Measurements from ENCODE around the gene ADPRH. TPM values are rescaled to one million over a fixed set of nuclear protein-coding genes. Genes with fewer than 3 reads are reported as not detected.

ADPRH gene
- total RNA-seq, 1 donor from 2014 or later, result 6.3 TPM

DNA sequence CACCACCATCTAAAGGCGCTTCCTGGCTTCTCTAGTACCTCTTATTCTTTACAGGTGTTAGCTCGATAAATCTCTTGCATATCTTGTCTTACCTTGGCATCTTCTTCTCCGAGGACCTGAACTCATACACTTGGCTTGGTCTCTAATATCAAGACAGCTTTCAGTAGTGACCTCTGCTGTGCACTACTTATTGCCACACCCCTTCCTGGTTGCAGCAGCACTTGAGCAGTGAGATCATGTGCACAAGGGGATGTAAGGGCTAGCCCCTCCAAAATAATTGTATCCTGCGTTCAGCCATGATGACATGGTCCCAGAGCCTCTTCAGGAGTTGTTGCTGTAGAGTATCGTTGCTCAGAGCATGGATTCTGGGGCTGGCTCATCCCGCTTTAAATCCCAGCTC is 17.1 kb downstream of the ADPRH start:
- DNase-seq (ENCODE audit: low read depth, low spot score), result no peak

DNA sequence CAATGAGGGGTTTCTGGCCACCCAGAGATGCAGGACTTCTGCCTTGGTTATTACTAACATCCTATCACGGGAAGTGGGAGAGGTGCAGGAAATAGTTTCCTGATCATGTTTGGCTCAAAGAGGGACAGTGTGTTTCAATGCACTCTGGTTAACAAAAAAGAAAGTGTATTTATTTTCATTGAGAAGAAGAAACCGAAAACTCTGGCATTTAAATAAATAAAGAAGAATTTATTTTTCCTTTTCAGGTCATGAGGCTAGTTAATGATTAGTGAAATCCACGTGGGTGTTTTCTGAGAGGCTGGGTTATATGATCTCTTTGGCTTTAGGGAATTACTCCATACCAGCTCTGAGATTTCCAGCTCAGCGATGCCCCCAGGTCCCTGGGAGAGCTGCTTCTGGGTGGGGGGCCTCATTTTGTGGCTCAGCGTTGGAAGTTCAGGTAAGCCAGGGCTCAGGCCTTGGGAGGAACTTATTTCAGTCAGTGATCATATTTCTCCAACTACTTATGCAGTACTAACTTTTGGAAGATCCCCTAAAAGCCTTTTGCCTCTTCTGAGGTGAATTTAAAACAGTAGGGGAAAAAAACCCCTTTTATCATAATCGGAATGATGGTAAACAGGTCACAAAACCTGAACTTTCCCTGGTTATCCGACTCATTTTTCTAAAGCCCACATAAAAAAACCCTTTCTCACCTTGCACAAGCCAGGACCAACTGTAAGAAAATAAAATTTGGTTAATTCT is 18.4 kb downstream of the ADPRH start, which contains the start of gene PLA1A:
PLA1A (plus strand) TSS at position 338 of the 741 bp plus-strand sequence; CDS start at position 367, 29 bp downstream.
- no peak for DNase-seq (ENCODE audit: low read depth, low spot score)

DNA sequence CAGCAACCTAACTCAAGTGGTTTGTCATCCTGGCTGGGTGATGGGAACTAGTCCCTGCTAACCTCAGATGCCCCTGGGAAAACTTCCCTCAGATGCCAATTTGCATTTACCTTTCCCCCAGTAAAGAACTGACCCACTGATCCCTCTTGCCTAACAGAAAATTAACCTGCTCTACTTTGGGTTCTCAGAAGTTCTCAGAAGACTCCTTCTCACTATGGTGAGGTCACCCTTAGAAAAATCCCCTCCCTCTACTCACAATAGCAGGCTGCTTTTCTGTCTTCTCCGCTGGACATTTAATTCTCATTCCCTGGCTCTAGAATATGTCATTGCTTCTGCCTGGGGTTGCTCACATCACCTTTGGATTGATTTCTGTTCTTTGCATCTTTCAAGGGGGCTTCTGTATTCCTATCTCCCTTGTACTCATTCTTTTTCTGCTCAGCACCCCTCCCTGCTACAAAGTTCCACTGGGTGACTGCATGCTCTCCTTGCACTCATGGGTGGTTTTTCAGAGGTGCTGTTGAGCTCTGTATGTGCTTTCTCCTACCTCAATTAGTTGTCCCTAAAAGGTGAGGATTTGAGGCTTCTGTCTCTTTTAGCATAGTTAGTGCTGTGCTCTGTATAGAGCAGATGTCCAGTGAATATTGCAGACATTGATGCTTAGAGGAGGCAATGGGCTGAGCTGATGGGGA is 19.3 kb downstream of the ADPRH start:
- DNase-seq (ENCODE audit: low read depth, low spot score), result no peak

DNA sequence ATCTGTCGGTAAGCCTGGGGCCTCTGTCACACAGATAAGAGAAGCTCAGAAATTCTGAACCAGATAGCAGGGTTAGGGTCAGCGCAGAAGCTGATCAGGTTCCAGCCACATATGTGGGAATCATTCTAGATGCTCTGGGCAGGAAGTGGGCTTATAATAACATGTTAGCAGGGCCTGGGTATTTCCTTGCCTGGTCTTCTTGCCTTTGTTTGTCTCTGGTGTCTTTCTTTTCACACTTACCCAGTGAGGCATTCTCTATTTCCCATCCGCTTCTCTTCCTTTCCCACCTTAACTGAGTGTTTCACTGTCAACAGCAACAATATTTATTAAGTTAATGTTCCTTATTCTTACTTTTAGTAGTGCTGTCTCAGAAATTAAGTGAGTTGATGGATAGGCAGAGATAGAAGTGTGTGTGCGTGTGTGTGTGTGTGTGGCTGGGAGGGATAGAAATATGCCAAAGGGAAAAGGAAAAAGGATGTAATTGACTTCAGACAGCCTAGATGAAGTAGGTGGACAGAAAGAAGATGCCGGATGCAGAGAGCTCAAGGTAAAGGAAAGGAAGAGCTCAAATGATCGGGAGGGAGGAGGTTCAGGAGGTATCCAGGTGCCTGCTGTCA is 20.4 kb downstream of the ADPRH start:
- DNase-seq (ENCODE audit: low read depth, low spot score), result no peak

DNA sequence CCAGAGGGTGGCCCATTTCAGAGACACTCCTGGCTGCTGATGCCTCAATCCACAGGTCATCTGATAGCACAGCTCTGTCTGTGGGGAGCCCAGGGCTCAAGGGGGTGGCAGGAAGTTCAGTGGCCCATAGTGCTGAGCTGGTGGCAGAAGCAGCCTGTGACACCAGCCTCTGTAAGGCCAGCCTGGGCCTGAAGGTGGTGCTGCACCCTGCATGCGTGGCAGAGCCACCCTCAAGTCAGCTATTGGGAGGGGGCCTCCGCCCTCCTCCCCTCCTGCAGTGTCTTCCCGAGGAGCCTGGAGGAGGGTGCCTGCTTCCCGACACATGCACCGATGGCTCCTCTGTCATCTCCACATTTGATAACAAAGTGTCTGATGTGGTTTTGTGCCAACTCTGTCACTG is 21.4 kb downstream of the ADPRH start:
- DNase-seq (ENCODE audit: low read depth, low spot score), result no peak

DNA sequence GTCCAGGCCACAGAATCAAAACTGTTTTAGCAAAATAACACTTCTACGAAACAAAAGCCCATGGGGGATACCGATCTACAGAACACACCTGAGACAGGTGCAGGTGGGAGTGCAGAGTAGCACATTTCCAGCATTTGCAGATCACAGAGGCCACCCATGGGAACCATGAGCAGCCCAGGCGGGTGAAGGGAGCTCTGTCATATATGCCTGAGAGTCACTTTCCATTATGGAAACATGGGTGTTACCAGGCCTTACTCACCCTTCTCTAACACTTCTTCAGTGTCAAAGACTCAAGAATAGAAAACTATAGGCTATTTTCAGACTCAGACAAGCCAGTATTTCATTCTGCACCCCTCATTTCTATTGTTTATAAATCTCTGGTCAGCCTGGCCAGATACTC is 21.9 kb downstream of the ADPRH start:
- no peak for DNase-seq (ENCODE audit: low read depth, low spot score)

DNA sequence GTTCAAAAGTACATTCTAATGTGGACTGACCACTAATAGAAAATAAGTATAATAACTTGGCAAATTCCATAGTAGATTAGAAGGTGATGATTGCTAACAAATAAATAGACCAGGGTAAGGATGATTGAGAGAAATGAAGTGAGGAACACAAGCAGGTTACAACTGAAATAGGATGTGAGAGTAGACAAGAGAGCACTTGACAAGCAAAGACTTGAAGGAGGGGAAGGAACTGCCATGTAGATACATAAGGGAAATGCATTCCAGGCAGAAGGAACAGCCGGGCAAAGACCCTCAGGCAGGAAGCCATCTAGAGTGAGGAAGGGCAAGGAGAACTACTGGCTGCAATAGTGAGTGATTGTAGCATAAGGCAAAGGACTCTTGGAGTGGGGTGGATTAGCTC is 23.4 kb downstream of the ADPRH start:
- no peak for DNase-seq (ENCODE audit: low read depth, low spot score)

DNA sequence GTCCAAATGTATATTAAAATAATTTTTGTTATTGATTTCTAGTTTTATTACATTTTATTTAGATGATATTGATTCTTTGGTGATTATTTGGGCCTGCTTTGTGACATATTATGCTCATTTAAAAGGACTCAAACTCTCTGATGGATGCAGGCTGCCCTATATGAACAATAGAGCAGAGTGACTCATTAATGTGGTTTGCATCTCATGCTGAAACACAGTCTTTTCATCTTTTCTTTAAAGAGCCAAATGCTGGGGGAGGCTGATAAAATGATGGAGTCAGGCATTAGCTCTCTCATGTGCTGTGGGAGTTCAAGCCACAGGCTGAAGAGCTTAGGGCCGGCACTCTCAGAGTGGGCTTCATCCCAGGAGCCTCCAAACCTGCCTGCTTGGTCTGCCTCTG is 25.6 kb downstream of the ADPRH start:
- DNase-seq (ENCODE audit: low read depth, low spot score), result no peak

DNA sequence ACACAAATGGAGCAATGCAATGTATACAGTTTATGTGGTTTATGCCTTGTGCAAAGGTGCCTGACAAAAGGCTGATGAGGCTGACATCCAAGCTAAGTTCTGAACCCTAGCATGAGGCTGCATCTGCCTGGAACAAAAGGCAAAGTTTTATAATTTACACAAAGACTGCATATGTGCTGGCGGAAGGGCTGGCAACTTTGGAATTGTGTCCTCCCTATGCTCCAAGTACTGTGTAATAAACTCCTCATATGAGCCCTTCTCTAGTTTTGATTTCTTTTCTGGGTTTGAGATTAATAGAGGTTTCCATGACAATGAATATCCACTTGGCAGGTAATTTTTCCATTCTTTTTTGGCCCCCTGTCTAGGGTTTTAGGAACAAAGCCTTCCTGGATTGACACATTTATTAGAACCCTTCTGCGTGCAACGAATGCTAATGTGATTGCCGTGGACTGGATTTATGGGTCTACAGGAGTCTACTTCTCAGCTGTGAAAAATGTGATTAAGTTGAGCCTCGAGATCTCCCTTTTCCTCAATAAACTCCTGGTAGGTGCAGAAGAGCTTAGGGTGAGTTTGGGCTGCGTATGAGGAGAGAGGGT is 29.2 kb downstream of the ADPRH start:
- DNase-seq (ENCODE audit: low read depth, low spot score), result no peak

DNA sequence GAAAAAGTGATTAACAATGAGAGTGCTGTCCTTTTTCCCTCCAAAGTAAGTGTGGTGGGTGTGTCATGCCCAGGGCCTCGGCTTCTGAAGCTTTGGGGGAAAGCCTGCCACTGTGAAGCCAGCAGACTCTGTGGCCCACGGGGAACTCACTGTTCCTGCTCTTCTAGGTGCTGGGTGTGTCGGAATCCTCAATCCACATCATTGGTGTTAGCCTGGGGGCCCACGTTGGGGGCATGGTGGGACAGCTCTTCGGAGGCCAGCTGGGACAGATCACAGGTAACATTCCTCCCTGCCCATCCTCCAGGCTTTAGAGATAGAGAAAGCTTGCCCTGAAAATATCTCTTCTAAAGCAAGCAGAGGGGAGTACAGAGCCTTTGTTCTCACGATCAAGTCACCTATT is 30.0 kb downstream of the ADPRH start:
- DNase-seq (ENCODE audit: low read depth, low spot score), result no peak

DNA sequence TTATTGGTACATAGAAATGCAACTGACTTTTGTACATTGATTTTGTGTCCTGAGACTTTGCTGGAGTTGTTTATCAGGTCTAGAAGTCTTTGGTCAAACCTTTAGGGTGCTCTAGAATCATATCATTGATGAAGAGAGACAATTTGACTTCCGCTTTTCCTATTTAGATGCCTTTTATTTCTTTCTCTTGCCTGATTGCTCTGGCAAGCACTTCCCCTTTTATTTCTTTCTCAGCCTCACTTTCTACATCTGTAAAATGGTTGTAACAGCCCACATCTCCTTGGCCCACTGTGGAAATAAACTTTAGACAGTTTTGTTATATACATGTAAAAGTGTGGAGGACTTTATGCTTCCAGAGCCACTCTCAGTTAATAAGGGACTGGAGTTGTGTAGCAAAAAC is 32.4 kb downstream of the ADPRH start:
- DNase-seq (ENCODE audit: low read depth, low spot score), result no peak

DNA sequence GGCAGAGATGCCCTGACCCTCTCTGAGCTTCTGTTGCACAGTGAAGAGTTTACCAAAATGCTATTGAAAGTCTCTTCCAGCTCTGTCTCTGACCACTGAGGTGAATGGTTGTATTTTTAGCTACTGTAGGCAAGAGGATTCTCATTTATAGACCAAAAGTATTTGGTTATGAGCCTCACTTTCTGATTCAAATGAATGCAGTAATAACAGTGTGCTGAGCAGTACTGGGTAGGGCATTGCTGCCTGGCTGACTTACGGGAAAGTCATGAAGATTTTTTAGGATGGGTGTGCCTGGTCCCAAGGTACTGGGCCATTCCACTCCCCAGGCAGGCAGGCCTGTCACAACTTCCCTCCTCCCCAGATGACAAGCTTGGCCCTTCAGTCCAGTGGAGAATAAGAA is 33.9 kb downstream of the ADPRH start:
- DNase-seq (ENCODE audit: low read depth, low spot score), result no peak

DNA sequence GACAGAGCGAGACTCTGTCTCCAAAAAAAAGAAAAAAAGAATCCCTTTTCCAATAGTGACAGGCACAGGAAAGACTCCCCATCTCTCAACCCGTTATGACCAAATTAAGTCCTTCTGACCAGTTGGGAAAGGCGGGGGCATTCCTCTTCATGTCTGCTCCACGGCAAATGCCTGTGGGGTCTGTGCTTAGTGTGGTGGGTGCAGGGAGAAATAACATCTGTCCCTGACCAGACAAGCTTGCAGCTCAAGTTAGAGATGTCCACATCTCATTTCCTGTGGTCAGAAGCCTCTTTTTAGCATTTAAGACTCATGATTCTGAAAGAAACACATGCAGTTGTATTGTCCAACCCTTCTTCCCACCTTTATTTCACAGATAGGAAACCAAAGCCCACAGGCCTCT is 34.6 kb downstream of the ADPRH start:
- no peak for DNase-seq (ENCODE audit: low read depth, low spot score)

DNA sequence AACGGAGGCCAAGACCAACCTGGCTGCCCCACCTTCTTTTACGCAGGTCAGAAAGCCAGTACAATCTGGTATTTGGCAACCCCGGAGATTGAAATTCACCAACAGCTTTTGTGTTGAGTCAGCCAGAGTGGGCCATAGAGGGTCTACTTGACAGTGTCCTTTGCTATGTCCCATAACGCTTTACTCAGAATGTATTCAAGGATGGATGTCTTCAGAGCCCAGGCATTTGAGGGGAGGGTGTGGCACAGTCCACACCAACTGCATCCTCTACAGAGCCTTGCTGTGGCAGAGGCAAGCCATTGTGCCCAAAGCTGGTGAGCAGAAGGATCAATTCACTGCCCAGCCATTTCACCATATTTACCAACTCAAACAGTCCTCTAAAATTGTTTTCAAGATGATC is 36.8 kb downstream of the ADPRH start:
- DNase-seq (ENCODE audit: low read depth, low spot score), result no peak

DNA sequence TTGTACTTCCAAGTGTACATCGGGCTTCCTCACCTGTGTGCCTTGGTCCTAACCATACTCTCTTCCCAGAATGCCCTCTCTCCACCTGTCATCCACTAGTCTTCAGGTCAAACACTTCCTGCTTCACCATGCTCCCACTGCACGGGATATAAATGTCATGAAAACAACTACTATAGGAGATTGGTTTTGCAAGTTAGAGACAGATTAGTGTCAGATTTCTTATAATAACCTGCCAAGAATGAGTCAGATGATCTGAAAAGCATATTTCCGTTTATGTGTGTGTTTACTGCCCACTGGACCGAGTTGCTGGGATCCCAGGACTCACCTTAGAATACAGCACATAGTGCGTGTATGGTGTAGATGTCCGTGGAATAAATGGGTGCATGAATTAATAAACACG is 39.8 kb downstream of the ADPRH start:
- no peak for DNase-seq (ENCODE audit: low read depth, low spot score)

DNA sequence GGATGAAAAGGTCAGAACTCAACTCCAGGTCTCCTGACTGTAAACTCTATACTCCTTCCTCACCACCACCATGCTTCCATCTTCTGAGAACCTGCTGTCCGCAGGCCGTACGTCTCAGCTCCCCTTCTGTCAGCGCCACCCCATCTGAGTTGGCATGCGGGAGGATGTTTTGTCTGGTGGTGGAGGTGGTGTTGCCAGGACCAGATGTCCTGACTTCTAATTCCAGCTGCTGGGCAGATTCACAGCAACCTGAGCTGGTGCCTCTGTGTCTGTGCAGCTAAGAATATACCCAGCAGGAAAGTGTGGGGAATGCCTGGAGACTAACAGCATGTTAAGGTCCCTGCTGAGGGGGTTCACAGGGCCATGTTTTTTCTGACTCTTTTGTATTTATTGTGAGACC is 41.6 kb downstream of the ADPRH start:
- no peak for DNase-seq (ENCODE audit: low read depth, low spot score)

DNA sequence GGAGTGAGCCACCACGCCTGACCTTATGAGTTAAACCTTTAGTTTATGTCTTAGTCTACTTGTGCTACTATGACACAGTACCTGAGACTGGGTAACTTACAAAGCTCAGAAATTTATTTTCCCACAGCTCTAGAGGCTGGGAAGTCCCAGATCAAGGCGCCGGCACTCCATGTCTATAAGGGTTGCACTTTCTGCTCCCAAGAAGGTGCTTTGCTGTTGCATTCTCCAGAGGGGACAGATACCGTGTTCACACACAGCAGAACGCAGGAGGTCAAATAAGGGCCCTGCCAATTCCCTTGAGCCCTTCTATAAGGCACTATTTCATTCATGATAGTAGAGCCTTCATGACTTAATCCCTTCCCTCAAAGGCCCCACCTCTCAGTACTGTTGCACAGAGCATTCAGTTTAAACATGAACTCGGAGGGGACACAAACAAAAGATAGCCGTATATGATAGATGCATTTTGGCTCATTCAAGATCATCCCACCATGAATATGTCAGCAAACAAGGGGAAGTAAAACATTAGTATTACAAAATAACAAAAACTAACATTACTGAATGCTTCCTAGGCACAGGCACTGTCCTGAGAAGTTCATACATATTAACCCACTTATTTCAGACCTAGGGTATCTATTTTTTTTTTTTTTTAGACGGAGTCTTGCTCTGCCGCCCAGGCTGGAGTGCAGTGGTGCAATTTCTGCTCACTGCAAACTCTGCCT is 44.9 kb downstream of the ADPRH start:
- no peak for DNase-seq (ENCODE audit: low read depth, low spot score)

DNA sequence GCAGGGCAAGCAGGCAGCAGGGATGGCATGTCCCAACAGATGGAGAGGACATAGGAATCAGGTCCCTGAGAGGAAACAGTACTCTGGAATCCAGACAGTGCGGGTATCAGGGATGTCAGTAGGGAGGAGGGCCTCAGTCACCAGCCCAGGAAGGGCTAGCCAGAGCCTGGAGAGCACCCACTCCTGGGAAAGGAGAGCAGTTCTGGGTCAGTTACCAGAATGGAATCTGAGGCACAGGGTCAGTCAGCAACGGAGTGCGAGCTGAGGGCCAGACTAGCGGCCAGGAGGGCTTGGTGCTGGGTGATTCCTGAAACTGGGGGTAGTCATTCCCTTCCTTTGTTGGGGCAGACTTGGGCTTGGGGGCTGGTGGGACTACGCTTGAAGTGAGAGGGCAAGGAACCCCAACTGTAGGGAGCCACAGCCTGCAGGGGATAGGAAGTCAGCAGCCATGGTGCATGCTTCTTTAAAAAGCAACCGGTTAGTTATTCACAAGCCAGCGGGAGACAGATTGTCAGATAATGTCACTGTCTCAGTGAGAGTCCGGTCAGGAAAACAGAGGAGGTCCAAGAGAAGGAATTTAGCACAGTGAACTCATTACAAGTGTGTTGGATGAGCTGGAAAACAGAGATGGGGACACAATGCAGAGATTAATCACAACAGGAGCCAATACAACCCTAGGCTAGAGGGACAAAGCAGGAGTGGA is 46.3 kb downstream of the ADPRH start:
- no peak for DNase-seq (ENCODE audit: low read depth, low spot score)

DNA sequence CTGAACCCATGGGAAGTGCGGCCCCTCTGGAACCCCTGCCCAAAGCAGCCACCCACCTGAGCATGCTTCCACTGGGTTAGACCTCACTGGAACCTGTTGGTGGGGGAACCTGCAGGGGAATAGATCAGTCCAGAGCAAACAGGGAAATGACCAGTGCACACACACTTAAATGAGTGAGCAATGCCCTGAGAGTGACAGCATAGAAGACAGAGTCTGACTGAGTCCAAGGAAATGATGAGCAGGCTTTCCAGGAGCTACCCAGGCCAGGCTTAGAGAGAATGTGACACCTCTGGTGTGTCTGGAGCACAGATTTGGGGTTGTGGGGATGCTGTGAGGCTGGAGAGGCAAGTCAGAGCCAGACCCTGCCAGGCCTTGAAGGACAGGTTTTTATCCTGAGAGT is 46.9 kb downstream of the ADPRH start:
- DNase-seq (ENCODE audit: low read depth, low spot score), result no peak

DNA sequence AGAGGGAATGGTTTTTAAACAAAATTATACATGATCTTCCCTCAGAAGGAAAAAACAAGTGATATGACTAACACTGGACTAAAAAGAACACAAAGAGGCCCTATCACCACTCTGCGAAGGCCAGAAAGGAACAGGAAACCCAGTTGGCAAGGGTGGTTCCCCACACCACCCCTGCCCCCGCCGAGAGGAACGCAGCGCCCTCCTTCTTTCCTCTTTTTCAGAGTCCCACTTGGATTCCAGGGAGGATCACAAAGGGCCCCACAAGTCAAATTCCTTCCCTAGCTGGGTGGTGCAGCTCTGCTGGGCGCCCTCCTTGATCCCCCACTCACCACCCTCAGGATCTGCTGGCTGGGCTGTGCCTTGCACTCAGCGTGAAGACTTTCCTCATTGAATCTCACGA is 48.2 kb downstream of the ADPRH start:
- DNase-seq (ENCODE audit: low read depth, low spot score), result peak; percentile 37

DNA sequence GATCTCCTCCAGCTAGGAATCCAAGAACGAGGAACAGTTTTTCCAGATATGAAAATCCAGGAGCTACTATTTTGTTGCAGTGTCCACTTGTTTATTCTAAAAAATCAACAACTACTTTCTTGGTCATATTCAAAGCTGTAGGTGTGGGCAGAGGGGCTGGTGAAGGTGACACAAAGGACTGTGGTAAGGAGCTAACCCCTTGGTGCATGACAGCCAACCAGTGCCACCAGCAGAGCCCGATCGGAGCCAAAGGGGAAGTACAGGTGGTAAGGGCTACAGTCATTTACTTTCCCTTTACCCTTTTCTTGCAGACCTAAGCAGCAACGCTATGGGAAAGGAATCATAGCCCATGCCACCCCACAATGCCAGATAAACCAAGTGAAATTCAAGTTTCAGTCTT is 49.1 kb downstream of the ADPRH start:
- no peak for DNase-seq (ENCODE audit: low read depth, low spot score)

All from pulmonary artery endothelial cell (primary cell).